Suprapubic skin (tissue), 4 donors: ENCODE data around the gene ZNF277.

Experiments used
- EP300 ChIP-seq: sonication (generic); formaldehyde crosslinking; IDR thresholded peaks from one replicate; pipeline ENCODE4 v1.6.1; 2017; ENCODE audit warnings: antibody characterized with exemption
- POLR2A ChIP-seq, 2 donors: fragments of 450-650 bp; IDR thresholded peaks; one replicate each; pipeline ENCODE4 v1.6.1; 2017; ENCODE audit warnings: antibody characterized with exemption in 2 of 2, mild to moderate bottlenecking in 2 of 2, moderate library complexity in 2 of 2
- POLR2AphosphoS5 ChIP-seq, 3 donors: sonication (generic); formaldehyde crosslinking; IDR thresholded peaks; one replicate each; pipeline ENCODE4 v1.6.1; 2017; ENCODE audit warnings: antibody characterized with exemption in 3 of 3
- TF ChIP-seq, protein P1 (sequence below), 2 donors: fragments of 200-600 bp in 1 of 2; fragments of 450-650 bp in 1 of 2; sonication (generic) in 1 of 2; IDR thresholded peaks; one replicate each; pipeline ENCODE4 v1.5.1; 2016 to 2019; ENCODE audit warnings: antibody characterized with exemption in 2 of 2, mild to moderate bottlenecking in 1 of 2, moderate library complexity in 1 of 2

DNA sequence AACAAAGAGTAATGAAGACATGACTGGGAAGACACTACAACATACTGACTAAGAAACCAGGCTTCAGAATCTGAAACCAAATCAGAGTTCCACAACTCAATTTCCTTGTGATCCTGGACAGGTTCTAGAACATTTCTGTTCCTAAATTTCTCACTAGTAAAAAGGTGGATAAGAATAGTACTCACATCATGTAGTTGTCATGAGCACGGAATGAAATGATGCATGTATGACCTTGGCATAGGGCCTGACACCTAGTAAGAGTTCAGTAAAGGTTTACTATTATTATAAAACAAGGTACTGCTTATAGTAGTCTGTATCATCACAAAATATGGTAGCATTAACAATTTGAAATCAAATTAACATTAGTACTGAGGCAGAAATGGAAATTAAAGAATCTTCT lies 20.2 kb upstream of the ZNF277 start:
- TF ChIP-seq, protein P1, sequence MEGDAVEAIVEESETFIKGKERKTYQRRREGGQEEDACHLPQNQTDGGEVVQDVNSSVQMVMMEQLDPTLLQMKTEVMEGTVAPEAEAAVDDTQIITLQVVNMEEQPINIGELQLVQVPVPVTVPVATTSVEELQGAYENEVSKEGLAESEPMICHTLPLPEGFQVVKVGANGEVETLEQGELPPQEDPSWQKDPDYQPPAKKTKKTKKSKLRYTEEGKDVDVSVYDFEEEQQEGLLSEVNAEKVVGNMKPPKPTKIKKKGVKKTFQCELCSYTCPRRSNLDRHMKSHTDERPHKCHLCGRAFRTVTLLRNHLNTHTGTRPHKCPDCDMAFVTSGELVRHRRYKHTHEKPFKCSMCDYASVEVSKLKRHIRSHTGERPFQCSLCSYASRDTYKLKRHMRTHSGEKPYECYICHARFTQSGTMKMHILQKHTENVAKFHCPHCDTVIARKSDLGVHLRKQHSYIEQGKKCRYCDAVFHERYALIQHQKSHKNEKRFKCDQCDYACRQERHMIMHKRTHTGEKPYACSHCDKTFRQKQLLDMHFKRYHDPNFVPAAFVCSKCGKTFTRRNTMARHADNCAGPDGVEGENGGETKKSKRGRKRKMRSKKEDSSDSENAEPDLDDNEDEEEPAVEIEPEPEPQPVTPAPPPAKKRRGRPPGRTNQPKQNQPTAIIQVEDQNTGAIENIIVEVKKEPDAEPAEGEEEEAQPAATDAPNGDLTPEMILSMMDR (IDR thresholded peaks at IDR 0.05) = no peak
- TF ChIP-seq POLR2A (IDR thresholded peaks at IDR 0.05) = no peak
- no peak for TF ChIP-seq POLR2AphosphoS5 (IDR thresholded peaks at IDR 0.05)
- no peak for TF ChIP-seq EP300
